GM10266 (cell line): ENCODE data around the gene TRIM31.
A peak's percentile ranks its signal among the peaks of the same experiment; 100 is the strongest.

Experiments used
- DNase-seq: peaks from one replicate; pipeline ENCODE4 v3.0.0; 2012; ENCODE audit errors: extremely low spot score
- CTCF ChIP-seq: IDR thresholded peaks from 2 replicates; pipeline ENCODE4 v1.5.1; 2012; ENCODE audit warnings: mild to moderate bottlenecking, low read depth; ENCODE audit not compliant: control insufficient read depth, insufficient read depth; ENCODE audit errors: missing control alignments

TRIM31 gene

GRCh38 chr6:30104661-30105060 is 8.2 kb downstream of the TRIM31 start:
- no peak for DNase-seq
- TF ChIP-seq CTCF = no peak

- TF ChIP-seq CTCF = no peak
- no peak for DNase-seq
Observed at GRCh38 chr6:30103872-30104179, 9.1 kb downstream of the TRIM31 start.

DNA sequence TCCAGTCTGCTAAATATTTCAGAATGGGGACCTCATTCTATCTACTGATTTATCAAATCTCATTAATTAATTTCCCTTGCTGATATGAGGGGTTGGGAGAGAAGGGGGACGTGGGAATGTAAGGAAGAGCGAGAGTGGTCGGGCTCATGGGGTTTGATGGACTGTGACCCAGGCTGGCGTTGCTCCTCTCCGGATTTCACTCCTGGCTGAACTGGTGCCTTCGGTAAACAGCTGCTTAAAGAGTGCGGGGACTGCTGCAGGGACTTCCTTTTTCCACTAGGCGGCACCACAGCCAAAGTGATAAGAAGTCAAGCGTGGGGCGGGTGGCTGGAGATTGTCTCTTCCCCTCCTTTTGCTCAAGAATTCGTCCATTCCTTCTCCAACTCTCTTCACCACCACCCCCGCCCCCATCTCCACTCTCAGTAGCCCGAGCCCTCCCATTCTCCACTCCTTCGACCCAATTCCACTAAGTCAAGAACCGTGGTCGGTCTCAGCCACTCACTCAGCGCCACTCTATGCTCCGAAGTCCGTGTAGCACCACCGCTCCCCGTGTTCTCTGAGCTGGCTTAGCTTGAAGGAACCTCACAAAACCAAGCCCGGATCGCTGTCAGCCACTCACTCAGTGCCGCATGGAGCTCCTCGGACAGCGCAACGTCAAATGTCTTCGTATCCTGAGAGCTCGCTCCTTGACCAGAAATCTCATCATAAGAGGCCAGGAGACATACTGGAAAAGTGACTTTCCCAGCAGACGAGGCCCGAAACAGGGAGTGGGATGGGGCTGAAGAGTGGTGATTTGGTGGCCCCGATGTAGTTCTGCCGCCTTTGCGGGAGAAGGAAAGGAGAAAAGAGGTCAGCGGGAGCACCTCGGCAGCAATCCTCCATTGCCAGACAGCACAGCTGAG is 9.7 kb downstream of the TRIM31 start:
- peak; percentile 95 for TF ChIP-seq CTCF
- peak; percentile 93 for DNase-seq

DNA sequence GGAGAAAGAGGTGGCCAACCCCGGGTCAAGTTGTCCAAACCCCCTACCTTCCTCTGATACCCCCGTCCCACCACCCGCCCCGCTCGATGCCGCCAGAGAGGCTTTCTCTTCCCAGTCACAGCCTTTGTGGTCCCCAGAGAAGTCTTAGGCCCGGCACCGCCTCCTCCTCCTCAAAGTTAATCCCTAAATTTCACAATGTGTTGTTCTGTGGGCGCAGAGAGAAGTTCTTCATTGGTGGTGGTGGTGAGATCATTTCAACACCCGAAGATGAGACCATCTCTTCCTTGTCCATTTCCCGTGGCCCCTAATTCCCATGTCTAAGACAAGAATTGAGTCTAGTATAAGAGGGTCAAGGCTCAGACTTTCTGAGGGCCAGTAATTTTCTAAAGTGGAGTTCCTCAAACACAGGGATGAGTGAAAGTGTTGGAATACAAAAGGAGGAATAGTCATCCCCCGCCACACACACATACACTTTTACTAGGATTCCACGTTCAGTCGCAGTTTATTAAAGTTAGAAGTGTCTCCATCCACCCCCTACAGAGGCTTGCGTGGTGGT is 10.4 kb downstream of the TRIM31 start:
- no peak for TF ChIP-seq CTCF
- DNase-seq = no peak

- DNase-seq = peak; percentile 87
- TF ChIP-seq CTCF = no peak
Observed at GRCh38 chr6:30101444-30102413, 11.2 kb downstream of the TRIM31 start.

DNA sequence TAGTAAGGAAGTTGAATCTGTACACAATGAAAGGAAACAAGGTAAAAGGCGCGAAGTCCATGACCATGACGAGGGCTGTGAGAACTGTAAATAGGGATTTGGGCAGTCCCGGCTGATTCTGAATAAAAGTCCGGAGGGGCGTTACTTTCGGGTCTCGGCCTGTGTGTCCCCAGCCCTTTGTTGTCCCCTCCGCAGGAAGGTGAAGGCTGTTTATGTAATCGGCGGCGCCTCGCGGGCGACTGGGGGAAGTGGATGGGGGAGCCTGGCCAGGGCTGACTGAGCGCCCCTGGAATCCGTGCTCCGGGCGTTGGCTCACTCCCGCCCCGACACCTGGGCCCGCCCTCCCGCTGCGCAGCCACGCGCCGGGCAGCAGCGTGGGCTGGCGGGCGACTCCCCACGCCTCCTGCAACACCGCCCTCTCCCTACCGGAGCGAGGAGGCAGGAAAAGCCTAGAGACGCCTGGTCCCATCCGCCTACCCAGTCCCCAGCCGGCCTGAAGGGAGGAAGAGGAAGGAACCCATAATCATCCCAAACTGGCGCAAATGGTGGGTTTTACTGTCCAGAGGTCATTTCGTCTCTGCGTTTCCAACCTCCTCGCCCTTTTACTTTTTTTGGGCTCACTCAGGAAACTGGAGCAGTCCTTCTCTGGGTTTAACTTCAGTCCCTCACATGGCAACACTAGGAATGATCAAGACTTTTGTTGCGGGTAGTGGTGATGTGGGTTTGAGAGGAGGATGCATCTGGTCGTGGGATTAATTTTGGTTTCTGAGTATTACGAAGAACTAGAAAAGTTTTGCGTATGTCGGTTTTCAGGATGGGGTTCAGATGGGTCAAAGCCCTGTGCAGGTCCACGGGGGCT is 12.1 kb downstream of the TRIM31 start:
- TF ChIP-seq CTCF = no peak
- DNase-seq = peak; percentile 38
